ENCODE measurements around the gene IL1R2.

DNA sequence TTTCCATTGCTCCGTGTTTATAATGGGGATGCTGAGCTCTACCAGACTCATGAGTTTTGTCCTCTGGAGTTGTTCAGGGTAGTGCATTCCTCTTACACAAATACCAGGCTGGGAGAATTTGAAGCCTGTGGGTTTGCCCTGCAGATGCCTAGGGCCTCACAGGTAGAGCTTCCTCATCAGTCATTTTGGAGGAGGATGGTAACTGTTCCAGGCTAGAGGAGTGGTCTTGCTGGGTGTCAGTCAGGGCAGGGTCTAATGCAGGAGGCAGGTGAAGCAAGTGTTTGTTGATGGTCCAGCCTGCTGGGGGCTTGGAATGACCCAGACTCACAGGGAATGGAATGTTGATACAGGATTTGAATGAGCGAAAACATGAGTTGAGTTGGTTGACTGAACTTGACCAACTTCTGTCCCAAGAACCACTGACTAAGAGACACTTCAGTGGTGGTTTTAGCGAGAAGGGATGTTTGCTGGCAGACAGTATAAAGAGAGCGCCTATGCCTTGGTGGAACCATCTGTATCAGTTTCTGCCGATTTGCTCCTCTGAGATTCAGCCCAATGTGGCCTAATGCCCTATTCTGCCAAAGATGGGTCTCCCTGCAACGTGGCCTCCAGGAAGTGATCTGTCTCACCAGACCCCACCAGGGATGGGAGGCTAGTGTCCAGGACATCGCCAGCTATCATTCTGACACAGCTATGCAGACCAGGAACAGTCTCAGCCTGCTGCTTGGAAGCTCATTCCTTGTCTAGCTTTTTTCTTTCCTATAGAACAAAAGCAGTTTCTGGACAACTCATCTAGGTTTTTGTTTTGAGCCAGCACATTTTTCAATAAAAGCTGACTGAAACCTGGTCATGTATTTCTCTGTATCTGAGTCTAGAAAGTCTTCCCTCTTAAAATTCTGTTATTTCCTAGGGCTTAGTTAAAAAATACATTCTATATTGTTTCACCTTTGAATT is 9.3 kb downstream of the IL1R2 start:
- TF ChIP-seq, protein P1, sequence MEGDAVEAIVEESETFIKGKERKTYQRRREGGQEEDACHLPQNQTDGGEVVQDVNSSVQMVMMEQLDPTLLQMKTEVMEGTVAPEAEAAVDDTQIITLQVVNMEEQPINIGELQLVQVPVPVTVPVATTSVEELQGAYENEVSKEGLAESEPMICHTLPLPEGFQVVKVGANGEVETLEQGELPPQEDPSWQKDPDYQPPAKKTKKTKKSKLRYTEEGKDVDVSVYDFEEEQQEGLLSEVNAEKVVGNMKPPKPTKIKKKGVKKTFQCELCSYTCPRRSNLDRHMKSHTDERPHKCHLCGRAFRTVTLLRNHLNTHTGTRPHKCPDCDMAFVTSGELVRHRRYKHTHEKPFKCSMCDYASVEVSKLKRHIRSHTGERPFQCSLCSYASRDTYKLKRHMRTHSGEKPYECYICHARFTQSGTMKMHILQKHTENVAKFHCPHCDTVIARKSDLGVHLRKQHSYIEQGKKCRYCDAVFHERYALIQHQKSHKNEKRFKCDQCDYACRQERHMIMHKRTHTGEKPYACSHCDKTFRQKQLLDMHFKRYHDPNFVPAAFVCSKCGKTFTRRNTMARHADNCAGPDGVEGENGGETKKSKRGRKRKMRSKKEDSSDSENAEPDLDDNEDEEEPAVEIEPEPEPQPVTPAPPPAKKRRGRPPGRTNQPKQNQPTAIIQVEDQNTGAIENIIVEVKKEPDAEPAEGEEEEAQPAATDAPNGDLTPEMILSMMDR (IDR thresholded peaks at IDR 0.05) = no peak
- no peak for TF ChIP-seq JUN (IDR thresholded peaks at IDR 0.05)
- no peak for TF ChIP-seq GATA3 (IDR thresholded peaks at IDR 0.05; ENCODE audit: borderline replicate concordance)
- TF ChIP-seq POLR2AphosphoS2 (conservative IDR thresholded peaks at IDR 0.05; ENCODE audit: low read length) = no peak
- TF ChIP-seq EP300 (IDR thresholded peaks at IDR 0.05) = no peak
- TF ChIP-seq RFX5 (IDR thresholded peaks at IDR 0.05) = no peak
- TF ChIP-seq ZFP36 (IDR thresholded peaks at IDR 0.05; ENCODE audit: borderline replicate concordance, partially characterized antibody) = no peak
- no peak for TF ChIP-seq BHLHE40 (IDR thresholded peaks at IDR 0.05; ENCODE audit: low read depth, low read length)
- TF ChIP-seq POLR2A (IDR thresholded peaks at IDR 0.05; ENCODE audit: low read length) = no peak
